ENCODE results near the gene FRMD4B. TPM values are rescaled to one million over a fixed set of nuclear protein-coding genes. Genes with fewer than 3 reads are reported as not detected.

The FRMD4B gene
- total and polyA plus RNA-seq, 2 donors (not counting 3 experiments of a cell fraction or from before 2014, with no cell fraction given), result 66.4 to 89.7 TPM

DNA sequence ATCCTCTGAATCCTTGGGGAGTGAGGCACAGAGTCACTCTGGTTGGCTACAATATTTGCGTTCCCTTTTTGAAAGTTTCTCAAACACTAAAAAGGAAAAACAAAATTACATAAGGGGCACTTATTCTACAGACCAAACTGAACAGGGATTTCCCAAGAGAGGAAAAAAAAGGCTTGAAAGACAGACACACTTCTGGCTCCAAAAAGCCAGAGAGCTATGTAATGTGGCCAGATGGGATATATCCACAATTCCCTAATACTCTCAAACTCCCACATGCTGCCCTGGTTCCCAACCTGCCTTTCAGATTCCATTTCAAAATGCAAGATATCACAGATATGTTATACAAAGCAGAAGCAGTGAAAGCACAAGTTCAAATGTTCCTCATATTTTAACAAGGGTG lies 1.6 kb downstream of the FRMD4B start:
- Histone ChIP-seq H3K9ac (replicated peaks; ENCODE audit: extremely low read depth, insufficient read depth, low read length) (no peak overlapping the region), H3K36me3 (ENCODE audit: control insufficient read depth in 2 of 2, extremely low read depth in 1 of 2, insufficient read depth in 2 of 2, low read length in 2 of 2) (no peaks in the 10 kb centered on the region), H3K4me1 (ENCODE audit: control insufficient read depth, extremely low read depth, insufficient read depth, low read length) (peaks cover 13% of the 10 kb centered on the region), H3K27me3 (ENCODE audit: control insufficient read depth in 2 of 2, insufficient read depth in 2 of 2, low read length in 2 of 2) (no peaks in the 10 kb centered on the region), H4K20me1 (replicated peaks; ENCODE audit: control insufficient read depth, extremely low read depth, insufficient read depth, low read length) (no peaks in the 10 kb centered on the region), H3K4me3 (replicated peaks in 1 of 3; ENCODE audit: insufficient read depth in 1 of 3, low read depth in 1 of 3, low read length in 3 of 3) (no peak overlapping the region), H3K27ac (ENCODE audit: insufficient read depth, low read depth, low read length) (no peak overlapping the region), H3K9me1 (replicated peaks; ENCODE audit: control insufficient read depth, extremely low read depth, insufficient read depth, low read length) (no peaks in the 10 kb centered on the region), H3K9me3 (replicated peaks; ENCODE audit: control insufficient read depth, insufficient read depth, low read length) (no peaks in the 10 kb centered on the region), H2AFZ (ENCODE audit: low read depth, low read length) (no peak overlapping the region), H3K4me2 (ENCODE audit: insufficient read depth, low read length) (no peak overlapping the region), H3K79me2 (ENCODE audit: control insufficient read depth, insufficient read depth, low read length) (no peaks in the 10 kb centered on the region)
- BruUV-seq (replicated peaks), result no TSS peak
- dilution Hi-C loops (cut with MboI; ENCODE audit: extremely low pct_ligation_motif_present, low sequenced_read_pairs) (no loop called here), intact Hi-C loops (cut with micrococcal nuclease) (no loop called here)
- POLR2A ChIA-PET, result no interaction called here
- no peak for FAIRE-seq
- TF ChIP-seq MAX (IDR thresholded peaks at IDR 0.05; ENCODE audit: insufficient read depth, insufficient read length) (no peak), POLR2AphosphoS5 (IDR thresholded peaks at IDR 0.05; ENCODE audit: insufficient read depth, low read depth, low read length) (no peak), CTCF (IDR thresholded peaks at IDR 0.05; ENCODE audit: extremely low read depth in 1 of 2, insufficient read depth in 1 of 2, low read depth in 1 of 2, low read length in 2 of 2) (no peak), GATA2 (IDR thresholded peaks at IDR 0.05; ENCODE audit: insufficient read depth, insufficient read length, low read depth, low read length) (no peak), POLR2A (IDR thresholded peaks at IDR 0.05; ENCODE audit: low read depth, low read length) (no peak)
- CTCF ChIA-PET, result interaction anchor here (0.6 to 4.0 kb wide), 3 partner anchors 15 to 117 kb away, joined by 3 to 26 read pairs (median 16); no protein-coding TSS in a partner anchor
- DNase-seq (ENCODE audit: low read depth, low spot score), result no peak

DNA sequence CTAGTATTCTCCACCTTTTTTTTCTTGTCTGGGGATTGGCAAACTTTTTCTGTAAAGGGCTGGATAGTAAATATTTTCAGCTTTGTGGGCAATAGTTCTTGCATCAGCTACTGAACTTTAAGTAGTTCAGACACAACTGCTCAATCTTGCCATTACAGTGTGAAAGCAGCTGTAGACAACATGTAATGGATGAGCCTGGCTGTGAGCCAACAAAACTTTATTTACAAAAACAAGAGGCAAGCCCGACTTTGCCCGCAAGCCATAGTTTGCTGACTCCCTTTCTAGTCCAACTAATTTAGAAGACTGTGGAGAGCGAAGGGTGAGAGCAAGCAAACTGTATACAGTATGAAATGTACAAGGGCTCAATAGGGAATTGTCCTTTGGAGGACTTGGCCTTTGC lies 6.2 kb downstream of the FRMD4B start:
- no peaks in the 10 kb centered on the region for H3K4me1 ChIP-seq (ENCODE audit: control insufficient read depth, extremely low read depth, insufficient read depth, low read length)
- dilution Hi-C loops (cut with MboI; ENCODE audit: extremely low pct_ligation_motif_present, low sequenced_read_pairs), result no loop called here
- no peaks in the 10 kb centered on the region for H3K79me2 ChIP-seq (ENCODE audit: control insufficient read depth, insufficient read depth, low read length)
- POLR2A ChIA-PET, result no interaction called here
- no peaks in the 10 kb centered on the region for H3K36me3 ChIP-seq (ENCODE audit: control insufficient read depth in 2 of 2, extremely low read depth in 1 of 2, insufficient read depth in 2 of 2, low read length in 2 of 2)
- H3K9me3 ChIP-seq (replicated peaks; ENCODE audit: control insufficient read depth, insufficient read depth, low read length), result no peaks in the 10 kb centered on the region
- CTCF ChIA-PET, result interaction anchor here (1.1 kb wide), 1 partner anchor 30 kb away, joined by 3 read pairs; no protein-coding TSS in a partner anchor
- intact Hi-C loops (cut with micrococcal nuclease), result no loop called here
- no peak overlapping the region for H3K4me3 ChIP-seq (replicated peaks in 1 of 3; ENCODE audit: insufficient read depth in 1 of 3, low read depth in 1 of 3, low read length in 3 of 3)
- H4K20me1 ChIP-seq (replicated peaks; ENCODE audit: control insufficient read depth, extremely low read depth, insufficient read depth, low read length), result no peaks in the 10 kb centered on the region
- no peaks in the 10 kb centered on the region for H3K9me1 ChIP-seq (replicated peaks; ENCODE audit: control insufficient read depth, extremely low read depth, insufficient read depth, low read length)
- no peak overlapping the region for H2AFZ ChIP-seq (ENCODE audit: low read depth, low read length)
- BruUV-seq (replicated peaks), result no TSS peak
- H3K4me2 ChIP-seq (ENCODE audit: insufficient read depth, low read length), result no peak overlapping the region
- no peak for FAIRE-seq
- H3K9ac ChIP-seq (replicated peaks; ENCODE audit: extremely low read depth, insufficient read depth, low read length), result no peak overlapping the region
- TF ChIP-seq CTCF (IDR thresholded peaks at IDR 0.05; ENCODE audit: extremely low read depth in 1 of 2, insufficient read depth in 1 of 2, low read depth in 1 of 2, low read length in 2 of 2) (no peak), POLR2AphosphoS5 (IDR thresholded peaks at IDR 0.05; ENCODE audit: insufficient read depth, low read depth, low read length) (no peak), EZH2 (IDR thresholded peaks at IDR 0.05; ENCODE audit: borderline replicate concordance, low read depth, low read length, severe bottlenecking) (no peak), POLR2A (IDR thresholded peaks at IDR 0.05; ENCODE audit: low read depth, low read length) (no peak), MAX (IDR thresholded peaks at IDR 0.05; ENCODE audit: insufficient read depth, insufficient read length) (no peak), MYC (IDR thresholded peaks at IDR 0.05; ENCODE audit: low read depth, low read length) (no peak), GATA2 (IDR thresholded peaks at IDR 0.05; ENCODE audit: insufficient read depth, insufficient read length, low read depth, low read length) (no peak), FOS (IDR thresholded peaks at IDR 0.05; ENCODE audit: borderline replicate concordance, insufficient read depth, low read length) (no peak), JUN (IDR thresholded peaks at IDR 0.05; ENCODE audit: borderline replicate concordance, insufficient read depth, insufficient read length, low read depth) (no peak)
- no peak overlapping the region for H3K27ac ChIP-seq (ENCODE audit: insufficient read depth, low read depth, low read length)
- no peak for DNase-seq (ENCODE audit: low read depth, low spot score)
- H3K27me3 ChIP-seq (ENCODE audit: control insufficient read depth in 2 of 2, insufficient read depth in 2 of 2, low read length in 2 of 2), result no peaks in the 10 kb centered on the region

Data from endothelial cell of umbilical vein (primary cell).